Tibial nerve (tissue), 4 donors: ENCODE measurements around the gene DYNC1H1.

Experiments
- CTCF ChIP-seq, 5 experiments: fragments of 200-600 bp in 3 of 5; fragments of 450-650 bp in 2 of 5; sonication (generic) in 3 of 5; IDR thresholded peaks; one replicate each; pipeline ENCODE4 v1.5.1; 2016 to 2019; ENCODE audit warnings: antibody characterized with exemption in 5 of 5, mild to moderate bottlenecking in 3 of 5, moderate library complexity in 2 of 5
- EP300 ChIP-seq, 2 donors: sonication (generic); formaldehyde crosslinking; IDR thresholded peaks; one replicate each; pipeline ENCODE4 v1.6.1; 2017; ENCODE audit warnings: antibody characterized with exemption in 2 of 2, mild to moderate bottlenecking in 1 of 2

- no peak for TF ChIP-seq CTCF (IDR thresholded peaks at IDR 0.05)
- TF ChIP-seq EP300 (IDR thresholded peaks at IDR 0.05), result no peak
Observed at GRCh38 chr14:101975231-101975630, 10.9 kb downstream of the DYNC1H1 start.
